HepG2 (cell line): ENCODE measurements around the gene GPRIN2. TPM values are rescaled to one million over a fixed set of nuclear protein-coding genes. Genes with fewer than 3 reads are reported as not detected.

Experiments
- ATAC-seq: fragments of 200-7000 bp; cut with Tn5 transposase; 3 replicates; pipeline ENCODE4 v1.9.1; 2020; ENCODE audit warnings: mild to moderate bottlenecking, moderate library complexity
- BruUV-seq: library from RNA; stranded (reverse); fragments of 400-500 nt; replicated peaks from 2 replicates; lab custom pipeline; 2021; lab: Mats Ljungman, UMichigan
- CTCF ChIA-PET: fragments of 300-600 bp; formaldehyde crosslinking; extraction: SDS; loops from one replicate; lab custom pipeline; 2021; ENCODE audit warnings: low total read pairs, inconsistent platforms, low intra/inter-chr PET ratio; lab: Yijun Ruan, JAX
- POLR2A ChIA-PET: fragments of 350-600 bp; sonication (Branson Sonifier 250); formaldehyde crosslinking; loops from one replicate; lab custom pipeline; 2020; ENCODE audit warnings: antibody characterized with exemption, inconsistent platforms; lab: Yijun Ruan, JAX
- DNase-seq: peaks from one replicate; pipeline ENCODE4 v3.0.0-alpha.2; 2015; ENCODE audit warnings: low spot score
- FAIRE-seq: peaks from 3 replicates; lab custom pipeline; 2011; peaks lifted over from hg19 to GRCh38; lab: Jason Lieb, UNC
- H2AFZ ChIP-seq: one replicate; pipeline ENCODE4 v1.6.1; 2011; ENCODE audit warnings: low read length, inconsistent platforms
- H3K27ac ChIP-seq: fragments of 300-600 bp; 3 replicates; pipeline ENCODE4 v1.8.0; 2011; ENCODE audit warnings: mixed run types, mild to moderate bottlenecking, mixed read lengths, low read length, inconsistent platforms; ENCODE audit not compliant: insufficient read depth; ENCODE audit errors: extremely low read length
- H3K27me3 ChIP-seq, 2 experiments: fragments of 200-600 bp in 1 of 2; 2 replicates in 1 of 2; 3 replicates in 1 of 2; pipeline versions ENCODE4 v1.6.0 to v1.8.0; 2011; ENCODE audit warnings: low read length in 2 of 2, mild to moderate bottlenecking in 2 of 2, moderate library complexity in 2 of 2, inconsistent platforms in 1 of 2; ENCODE audit not compliant: insufficient read depth in 2 of 2, control insufficient read depth in 1 of 2
- H3K36me3 ChIP-seq, 2 experiments: fragments of 200-600 bp in 1 of 2; replicated peaks in 1 of 2; 2 replicates in 1 of 2; 3 replicates in 1 of 2; pipeline versions ENCODE4 v1.5.1 to v1.8.0; 2011; ENCODE audit warnings: low read length in 2 of 2, inconsistent platforms in 1 of 2; ENCODE audit not compliant: insufficient read depth in 2 of 2, control insufficient read depth in 1 of 2
- H3K4me1 ChIP-seq: 2 replicates; pipeline ENCODE4 v1.5.1; 2012; ENCODE audit warnings: low read length, inconsistent platforms; ENCODE audit not compliant: insufficient read depth
- H3K4me2 ChIP-seq: 2 replicates; pipeline ENCODE4 v1.6.0; 2011; ENCODE audit warnings: low read depth, low read length, inconsistent platforms
- H3K4me3 ChIP-seq, 3 experiments: fragments of 200-600 bp in 1 of 3; sonication (generic), shearing (Covaris generic) in 1 of 3; replicated peaks in 1 of 3; 2 replicates each; pipeline ENCODE4 v1.5.1; 2011 to 2016; ENCODE audit warnings: low read length in 3 of 3, inconsistent platforms in 2 of 3, low read depth in 2 of 3, mild to moderate bottlenecking in 2 of 3, control low read depth in 1 of 3, mixed read lengths in 1 of 3; ENCODE audit not compliant: insufficient read depth in 1 of 3
- H3K79me2 ChIP-seq: one replicate; pipeline ENCODE4 v1.6.1; 2011; ENCODE audit warnings: low read length, inconsistent platforms; ENCODE audit not compliant: insufficient read depth
- H3K9ac ChIP-seq: 2 replicates; pipeline ENCODE4 v1.6.0; 2011; ENCODE audit warnings: mild to moderate bottlenecking, low read depth, low read length, inconsistent platforms; ENCODE audit not compliant: insufficient read depth
- H3K9me3 ChIP-seq: 2 replicates; pipeline ENCODE4 v1.5.1; 2012; ENCODE audit warnings: mild to moderate bottlenecking, low read length
- H4K20me1 ChIP-seq: 2 replicates; pipeline ENCODE4 v1.6.0; 2011; ENCODE audit warnings: inconsistent platforms, mild to moderate bottlenecking, low read length, moderate library complexity; ENCODE audit not compliant: insufficient read depth
- AHDC1 ChIP-seq: sonication (generic); formaldehyde crosslinking; IDR thresholded peaks from 2 replicates; pipeline ENCODE4 v1.5.1; 2020; ENCODE audit warnings: mild to moderate bottlenecking, missing genetic modification reagents, borderline replicate concordance
- CEBPB ChIP-seq: IDR thresholded peaks from 2 replicates; pipeline ENCODE4 v1.6.1; 2011; ENCODE audit warnings: low read depth, low read length, improper control_type of control experiment, borderline replicate concordance
- DBP ChIP-seq: sonication (generic); formaldehyde crosslinking; IDR thresholded peaks from 2 replicates; pipeline ENCODE4 v1.4.0; 2020; ENCODE audit warnings: missing genetic modification reagents; ENCODE audit errors: not compliant biosample characterization
- MTA3 ChIP-seq: sonication (generic); formaldehyde crosslinking; IDR thresholded peaks from 2 replicates; pipeline ENCODE4 v1.4.0; 2020; ENCODE audit warnings: missing genetic modification reagents
- NFE2L2 ChIP-seq: fragments of 150-350 bp; IDR thresholded peaks from 2 replicates; pipeline ENCODE4 v1.6.1; 2014; ENCODE audit warnings: low read length
- RORA ChIP-seq: sonication (generic); formaldehyde crosslinking; IDR thresholded peaks from 2 replicates; pipeline ENCODE4 v1.5.0; 2020; ENCODE audit warnings: mild to moderate bottlenecking, missing genetic modification reagents, moderate library complexity
- SMARCE1 ChIP-seq: fragments of 450-650 bp; IDR thresholded peaks from 2 replicates; pipeline ENCODE4 v1.6.1; 2017; ENCODE audit warnings: borderline replicate concordance
- STAG1 ChIP-seq: sonication (generic); formaldehyde crosslinking; IDR thresholded peaks from 2 replicates; pipeline ENCODE4 v1.4.0; 2020; ENCODE audit warnings: missing genetic modification reagents
- SYNCRIP ChIP-seq: fragments of 200-400 bp; formaldehyde crosslinking; IDR thresholded peaks from 2 replicates; pipeline ENCODE4 v1.6.1; 2018; ENCODE audit warnings: mild to moderate bottlenecking, low read depth, low read length; ENCODE audit not compliant: insufficient read depth
- TMF1 ChIP-seq: sonication (generic); formaldehyde crosslinking; IDR thresholded peaks from 2 replicates; pipeline ENCODE4 v1.8.1; 2022; ENCODE audit warnings: low read depth, missing genetic modification reagents
- ZMYM2 ChIP-seq: sonication (generic); formaldehyde crosslinking; IDR thresholded peaks from 2 replicates; pipeline ENCODE4 v1.8.0; 2022; ENCODE audit warnings: mild to moderate bottlenecking, missing genetic modification reagents
- ZNF17 ChIP-seq: sonication (generic); formaldehyde crosslinking; IDR thresholded peaks from 2 replicates; pipeline ENCODE4 v1.5.0; 2020; ENCODE audit warnings: mild to moderate bottlenecking, missing genetic modification reagents
- ZNF205 ChIP-seq: IDR thresholded peaks from 2 replicates; pipeline ENCODE4 v1.6.1; 2018; ENCODE audit warnings: missing biosample characterization, missing genetic modification reagents
- ZNF550 ChIP-seq: sonication (generic); formaldehyde crosslinking; IDR thresholded peaks from 2 replicates; pipeline ENCODE4 v1.4.0; 2020; ENCODE audit warnings: mild to moderate bottlenecking, missing genetic modification reagents, borderline replicate concordance
- ZNF557 ChIP-seq: sonication (generic); formaldehyde crosslinking; IDR thresholded peaks from 2 replicates; pipeline ENCODE4 v1.4.0; 2020; ENCODE audit warnings: missing genetic modification reagents
- ZNF577 ChIP-seq: sonication (generic); formaldehyde crosslinking; IDR thresholded peaks from 2 replicates; pipeline ENCODE4 v1.4.0; 2020; ENCODE audit warnings: mild to moderate bottlenecking, low read depth, missing genetic modification reagents, borderline replicate concordance
- ZNF766 ChIP-seq: sonication (generic); formaldehyde crosslinking; IDR thresholded peaks from 2 replicates; pipeline ENCODE4 v1.5.0; 2020; ENCODE audit warnings: missing genetic modification reagents, borderline replicate concordance
- WGBS: methylation state at CpG from one replicate; pipeline ENCODE4 v1.1.6; 2017; ENCODE audit warnings: low lambda C conversion rate; 5-methylcytosine and 5-hydroxymethylcytosine counted together
- in situ Hi-C: cut with HindIII; loops from 2 replicates; pipeline ENCODE4 v1.10.0; 2017; ENCODE audit warnings: low pct_unique_long_range_greater_than_20kb; ENCODE audit not compliant: extremely low pct_ligation_motif_present
- intact Hi-C: fragments of 100-400 bp; cut with micrococcal nuclease; formaldehyde crosslinking; loops from one replicate; pipeline ENCODE4 v1.10.0; 2022; ENCODE audit not compliant: unreplicated experiment
- polyA plus RNA-seq, 8 experiments: library from polyadenylated mRNA; depleted of rRNA in 3 of 8; stranded (reverse) in 7 of 8; unstranded in 1 of 8; fragments of >200 nt; fragmentation: Illumina TruSeq in 4 of 8; extraction: Trizol in 4 of 8; gene quantifications; 2 replicates each; pipeline versions ENCODE4 v1.2.1 to v1.2.3, GENCODE V29; 2011 to 2016; ENCODE audit warnings: low read depth in 4 of 8, missing spikeins in 1 of 8, mixed read lengths in 1 of 8; ENCODE audit not compliant: insufficient read depth in 1 of 8
- total RNA-seq, 5 experiments: library from RNA; depleted of rRNA; stranded (reverse); fragments of >200 nt; fragmentation: Illumina TruSeq; extraction: Trizol; gene quantifications; 2 replicates each; pipeline ENCODE4 v1.2.3, GENCODE V29; 2016; ENCODE audit warnings: low read depth in 1 of 5

Gene GPRIN2
- total and polyA plus RNA-seq, 2 of the 13 experiments (the other 11 are each of a cell fraction or from before 2014, with no cell fraction given): not detected

GRCh38 chr10:46516660-46517416 lies 39.6 kb downstream of the GPRIN2 start:
- Histone ChIP-seq H3K27ac (no peak overlapping the region), H3K4me3 (no peak overlapping the region), H3K4me1 (no peaks in the 10 kb centered on the region), H4K20me1 (no peaks in the 10 kb centered on the region), H3K9me3 (no peaks in the 10 kb centered on the region), H2AFZ (no peak overlapping the region), H3K27me3 (peaks cover 2 to 15% of the 10 kb centered on the region in 2 experiments; a peak in 3 of 5 replicates), H3K79me2 (no peaks in the 10 kb centered on the region), H3K9ac (no peak overlapping the region), H3K4me2 (no peak overlapping the region), H3K36me3 (no peaks in the 10 kb centered on the region)
- in situ Hi-C loops (no loop called here), intact Hi-C loops (no loop called here)
- DNase-seq (no peak), FAIRE-seq (no peak), ATAC-seq (no peak)
- TF ChIP-seq ZNF550: no peak
- no peak for TF ChIP-seq ZNF577 (CRISPR knock-in tag)
- no peak for TF ChIP-seq NFE2L2
- no peak for TF ChIP-seq ZMYM2 (CRISPR knock-in tag)
- TF ChIP-seq TMF1 (CRISPR knock-in tag): no peak
- TF ChIP-seq AHDC1 (CRISPR knock-in tag): no peak
- no peak for TF ChIP-seq STAG1 (CRISPR knock-in tag)
- no peak for TF ChIP-seq ZNF766 (CRISPR knock-in tag)
- no peak for TF ChIP-seq CEBPB
- no peak for TF ChIP-seq MTA3 (CRISPR knock-in tag)
- TF ChIP-seq RORA (CRISPR knock-in tag): no peak
- TF ChIP-seq ZNF17: no peak
- TF ChIP-seq SYNCRIP: no peak
- TF ChIP-seq ZNF557 (CRISPR knock-in tag): no peak
- no peak for TF ChIP-seq DBP
- TF ChIP-seq SMARCE1: no peak
- TF ChIP-seq ZNF205 (CRISPR knock-in tag): no peak
- POLR2A ChIA-PET: no interaction called here
- CTCF ChIA-PET: no interaction called here
- 15% methylated on average over 11 of the region's 11 CpGs for WGBS
- no TSS peak for BruUV-seq
